Omental fat pad (tissue), 4 donors: ENCODE data around the gene TMC5. TPM values are rescaled to one million over a fixed set of nuclear protein-coding genes. Genes with fewer than 3 reads are reported as not detected.

ENCODE experiments used
- ATAC-seq: fragments of 150-250 bp; one replicate; pipeline ENCODE4 v1.9.1; 2016; ENCODE audit warnings: mild to moderate bottlenecking, moderate library complexity; ENCODE audit not compliant: low FRiP score
- DNase-seq: peaks from one replicate; pipeline ENCODE4 v3.0.0-alpha.2; 2019; ENCODE audit warnings: low spot score
- CTCF ChIP-seq, 3 donors: fragments of 450-650 bp; IDR thresholded peaks; one replicate each; pipeline ENCODE4 v1.5.1; 2016 to 2017; ENCODE audit warnings: antibody characterized with exemption in 3 of 3, mild to moderate bottlenecking in 3 of 3, moderate library complexity in 2 of 3
- total RNA-seq, 4 donors: library from RNA; depleted of rRNA; stranded (reverse); fragments of >200 nt; gene quantifications; one replicate each; pipeline ENCODE4 v1.1.0, GENCODE V29; 2016

Gene TMC5
- total RNA-seq, 4 donors from 2014 or later = 0.47 to 7.1 (median 1.1) TPM

- no peak for TF ChIP-seq CTCF (IDR thresholded peaks at IDR 0.05)
- no peak for DNase-seq
- no peak for ATAC-seq
Observed at GRCh38 chr16:19481296-19481695, 63.6 kb downstream of the TMC5 start.

GRCh38 chr16:19481769-19482168, 64.1 kb downstream of the TMC5 start:
- DNase-seq (no peak), ATAC-seq (no peak)
- no peak for TF ChIP-seq CTCF (IDR thresholded peaks at IDR 0.05)

GRCh38 chr16:19482291-19482690, 64.6 kb downstream of the TMC5 start:
- no peak for ATAC-seq

GRCh38 chr16:19484096-19484495, 66.4 kb downstream of the TMC5 start:
- TF ChIP-seq CTCF (IDR thresholded peaks at IDR 0.05) = no peak
- DNase-seq (no peak), ATAC-seq (no peak)

More at GRCh38 chr16:19482291-19482690, 64.6 kb downstream of the TMC5 start:
- TF ChIP-seq CTCF (IDR thresholded peaks at IDR 0.05) = no peak
- no peak for DNase-seq

- no peak for TF ChIP-seq CTCF (IDR thresholded peaks at IDR 0.05)
- no peak for DNase-seq
- no peak for ATAC-seq
Observed at GRCh38 chr16:19485611-19486010, 67.9 kb downstream of the TMC5 start.

GRCh38 chr16:19486051-19486450, 68.4 kb downstream of the TMC5 start:
- no peak for TF ChIP-seq CTCF (IDR thresholded peaks at IDR 0.05)
- DNase-seq (no peak), ATAC-seq (no peak)

- ATAC-seq = peak; percentile 36
Observed at GRCh38 chr16:19486750-19487325, 69.2 kb downstream of the TMC5 start.

More at GRCh38 chr16:19486750-19487325, 69.2 kb downstream of the TMC5 start:
- no peak for DNase-seq
- TF ChIP-seq CTCF (IDR thresholded peaks at IDR 0.05) = no peak
